Colonic mucosa (tissue), 4 donors: ENCODE data around the gene NCOA3. TPM values are rescaled to one million over a fixed set of nuclear protein-coding genes. Genes with fewer than 3 reads are reported as not detected.

Experiments
- DNase-seq: peaks from one replicate; pipeline ENCODE4 v3.0.0-alpha.2; 2020
- H3K27ac ChIP-seq: fragments of 200-600 bp; one replicate; pipeline ENCODE4 v1.8.0; 2021
- H3K27me3 ChIP-seq: fragments of 200-600 bp; one replicate; pipeline ENCODE4 v1.8.0; 2021
- H3K36me3 ChIP-seq: fragments of 200-600 bp; one replicate; pipeline ENCODE4 v1.8.0; 2021
- H3K4me1 ChIP-seq: fragments of 200-600 bp; one replicate; pipeline ENCODE4 v1.8.0; 2021; ENCODE audit warnings: mild to moderate bottlenecking
- H3K4me3 ChIP-seq: fragments of 200-600 bp; one replicate; pipeline ENCODE4 v1.8.0; 2021
- H3K9ac ChIP-seq, 2 donors: one replicate each; pipeline ENCODE4 v1.7.0; 2013; ENCODE audit warnings: control low read depth in 2 of 2, low read depth in 2 of 2, low read length in 2 of 2
- H3K9me3 ChIP-seq: fragments of 200-600 bp; one replicate; pipeline ENCODE4 v1.8.0; 2021
- CTCF ChIP-seq: fragments of 200-600 bp; IDR thresholded peaks from one replicate; pipeline ENCODE4 v1.8.0; 2022; ENCODE audit warnings: antibody characterized with exemption, mild to moderate bottlenecking
- intact Hi-C: fragments of 100-400 bp; cut with DNase I; formaldehyde crosslinking; loops from one replicate; pipeline ENCODE4 v1.14.1; 2022
- total RNA-seq, 2 donors: library from RNA; stranded (reverse); fragmentation: NEBNext Ultra II Directional in 1 of 2; extraction: Animal tissue kit (Norgen Biotek cat#: 25700) in 1 of 2; gene quantifications; one replicate each; pipeline ENCODE4 v1.2.1, GENCODE V29; 2021
- donor health status: healthy.
- donor health status: DM: no; HTN: no; CAD: no.
- donor health status: DM: no; HTN: no; CAD: no.

Gene NCOA3
- total RNA-seq, 2 donors from 2014 or later = 17.1 to 24.2 TPM

- H3K4me1 ChIP-seq = no peaks in the 10 kb centered on the region
- H3K9me3 ChIP-seq = no peaks in the 10 kb centered on the region
- DNase-seq = no peak
- no peak overlapping the region for H3K9ac ChIP-seq
- H3K4me3 ChIP-seq = no peak overlapping the region
- intact Hi-C loops = loop anchor here (2.0 kb wide), 1 partner anchor 957 kb away; no protein-coding TSS in a partner anchor
- H3K36me3 ChIP-seq = no peaks in the 10 kb centered on the region
- no peak for TF ChIP-seq CTCF
- H3K27ac ChIP-seq = no peak overlapping the region
- H3K27me3 ChIP-seq = no peaks in the 10 kb centered on the region
Measured at GRCh38 chr20:47664068-47664437, 162.4 kb downstream of the NCOA3 start.

- intact Hi-C loops = loop anchor here (2.0 kb wide), 1 partner anchor 956 kb away; no protein-coding TSS in a partner anchor
- H3K36me3 ChIP-seq = no peaks in the 10 kb centered on the region
- no peak overlapping the region for H3K27ac ChIP-seq
- H3K9ac ChIP-seq = no peak overlapping the region
- H3K27me3 ChIP-seq = no peaks in the 10 kb centered on the region
- H3K9me3 ChIP-seq = no peaks in the 10 kb centered on the region
- no peak for DNase-seq
- H3K4me3 ChIP-seq = no peak overlapping the region
- no peaks in the 10 kb centered on the region for H3K4me1 ChIP-seq
- TF ChIP-seq CTCF = no peak
Measured at GRCh38 chr20:47664744-47665143, 163.1 kb downstream of the NCOA3 start.

- Histone ChIP-seq H3K36me3 (no peaks in the 10 kb centered on the region), H3K9me3 (no peaks in the 10 kb centered on the region), H3K4me3 (no peak overlapping the region), H3K9ac (no peak overlapping the region), H3K27ac (no peak overlapping the region), H3K4me1 (no peaks in the 10 kb centered on the region), H3K27me3 (no peaks in the 10 kb centered on the region)
- intact Hi-C loops = loop anchor here (2.0 kb wide), 1 partner anchor 955 kb away; no protein-coding TSS in a partner anchor
- DNase-seq = no peak
- no peak for TF ChIP-seq CTCF
Measured at GRCh38 chr20:47665221-47665991, 163.7 kb downstream of the NCOA3 start.

- DNase-seq = no peak
- Histone ChIP-seq H3K9ac (no peak overlapping the region), H3K27ac (no peak overlapping the region), H3K9me3 (no peaks in the 10 kb centered on the region), H3K27me3 (no peaks in the 10 kb centered on the region), H3K4me3 (no peak overlapping the region), H3K36me3 (no peaks in the 10 kb centered on the region), H3K4me1 (no peaks in the 10 kb centered on the region)
- intact Hi-C loops = no loop called here
- no peak for TF ChIP-seq CTCF
Measured at GRCh38 chr20:47666304-47666703, 164.6 kb downstream of the NCOA3 start.

- no peaks in the 10 kb centered on the region for H3K4me1 ChIP-seq
- no peak overlapping the region for H3K27ac ChIP-seq
- H3K4me3 ChIP-seq = no peak overlapping the region
- no peaks in the 10 kb centered on the region for H3K9me3 ChIP-seq
- H3K9ac ChIP-seq = no peak overlapping the region
- H3K36me3 ChIP-seq = no peaks in the 10 kb centered on the region
- DNase-seq = no peak
- no peaks in the 10 kb centered on the region for H3K27me3 ChIP-seq
- intact Hi-C loops = no loop called here
- TF ChIP-seq CTCF = no peak
Measured at GRCh38 chr20:47667086-47667485, 165.4 kb downstream of the NCOA3 start.
